HG03135 (cell line): ENCODE measurements around the gene CEPT1.
"Not testable (repeated sequence)": the region's sequence is repeated elsewhere in the genome, so short reads cannot be mapped to it uniquely, and the experiment has no call there.

Experiments
- ATAC-seq: cut with Tn5 transposase; IDR thresholded peaks from one replicate; pipeline ENCODE4 v1.9.1; 2021; ENCODE audit warnings: mild to moderate bottlenecking, moderate library complexity; ENCODE audit not compliant: unreplicated experiment

Gene CEPT1

DNA sequence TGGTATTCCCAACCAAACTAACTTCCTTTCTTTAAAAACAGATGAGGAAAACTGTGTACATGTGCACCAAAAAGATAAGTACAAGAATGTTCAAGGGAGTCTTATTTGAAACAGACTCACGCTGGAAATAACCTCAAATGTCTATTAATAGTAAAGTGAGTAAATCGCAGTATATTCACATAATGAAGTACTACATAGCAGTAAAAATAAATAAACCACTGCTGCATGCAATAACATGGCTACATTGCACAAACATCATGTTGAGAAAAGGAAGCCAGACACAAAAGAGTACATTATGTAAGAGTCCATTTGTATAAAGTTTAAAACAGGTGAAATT lies 65.7 kb downstream of the CEPT1 start:
- ATAC-seq = no peak

- no peak for ATAC-seq
Measured at GRCh38 chr1:111208921-111209320, 68.9 kb downstream of the CEPT1 start.

DNA sequence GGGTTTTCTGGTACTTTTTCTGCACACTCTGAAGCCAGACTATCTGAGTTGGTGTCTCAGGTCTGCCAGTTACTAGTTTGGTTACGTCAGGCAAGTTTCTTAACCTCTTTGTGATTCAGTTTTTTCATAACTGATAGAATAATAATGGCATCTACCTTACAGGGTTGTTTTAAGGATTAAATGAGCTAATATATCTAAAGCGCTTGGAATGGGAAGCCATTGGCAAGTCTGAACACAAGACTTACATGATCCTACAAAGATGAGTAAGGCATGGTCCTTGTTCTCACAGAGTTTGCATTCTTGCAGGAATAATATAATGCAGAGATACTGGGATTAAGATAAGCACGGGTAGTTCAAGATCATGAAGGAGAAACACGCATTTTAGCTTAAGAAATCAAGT lies 69.6 kb downstream of the CEPT1 start:
- no peak for ATAC-seq

DNA sequence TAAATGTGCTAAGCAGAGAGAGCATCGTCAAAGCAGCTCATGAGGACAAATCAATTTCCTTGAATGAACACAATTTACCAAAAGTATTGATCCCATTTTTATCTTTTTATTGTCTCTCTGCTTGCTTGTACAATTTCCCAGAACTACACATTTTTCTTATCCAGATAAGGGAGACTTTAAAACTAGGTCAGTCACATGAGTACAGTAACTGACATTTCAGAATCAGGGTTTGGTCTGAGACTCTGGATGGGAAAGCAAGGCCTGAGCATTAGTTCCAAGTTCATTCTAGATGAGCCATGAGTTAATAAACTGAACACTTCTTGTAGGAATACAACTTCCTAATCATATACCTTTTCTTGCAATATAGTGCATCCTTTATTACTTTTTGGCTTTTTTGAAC lies 71.9 kb downstream of the CEPT1 start:
- ATAC-seq = no peak

- ATAC-seq = no peak
Measured at GRCh38 chr1:111212634-111213335, 72.8 kb downstream of the CEPT1 start.

DNA sequence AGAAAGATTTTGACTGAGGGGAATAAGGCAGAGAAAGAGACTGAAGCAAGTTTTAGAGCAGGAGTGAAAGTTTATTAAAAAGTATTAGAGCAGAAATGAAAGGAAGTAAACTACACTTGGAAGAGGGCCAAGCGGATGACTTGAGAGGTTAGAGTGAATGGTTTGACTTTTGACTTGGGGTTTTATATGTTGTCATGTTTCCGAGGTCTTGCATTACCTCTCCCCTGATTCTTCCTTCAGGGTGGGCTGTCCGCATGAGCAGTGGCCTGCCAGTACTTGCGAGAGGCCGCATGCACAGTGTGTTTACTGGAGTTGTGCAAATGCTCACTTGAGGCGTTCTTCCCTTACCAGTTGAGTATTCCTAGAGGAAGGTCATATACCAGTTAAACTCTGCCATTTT lies 73.4 kb downstream of the CEPT1 start:
- no peak for ATAC-seq

- no peak for ATAC-seq
Measured at GRCh38 chr1:111214074-111214801, 74.2 kb downstream of the CEPT1 start.

GRCh38 chr1:111214884-111215283 lies 74.9 kb downstream of the CEPT1 start:
- no peak for ATAC-seq

- ATAC-seq = not testable (repeated sequence)
Measured at GRCh38 chr1:111215285-111215684, 75.3 kb downstream of the CEPT1 start.

- no peak for ATAC-seq
Measured at GRCh38 chr1:111216751-111217150, 76.7 kb downstream of the CEPT1 start.

DNA sequence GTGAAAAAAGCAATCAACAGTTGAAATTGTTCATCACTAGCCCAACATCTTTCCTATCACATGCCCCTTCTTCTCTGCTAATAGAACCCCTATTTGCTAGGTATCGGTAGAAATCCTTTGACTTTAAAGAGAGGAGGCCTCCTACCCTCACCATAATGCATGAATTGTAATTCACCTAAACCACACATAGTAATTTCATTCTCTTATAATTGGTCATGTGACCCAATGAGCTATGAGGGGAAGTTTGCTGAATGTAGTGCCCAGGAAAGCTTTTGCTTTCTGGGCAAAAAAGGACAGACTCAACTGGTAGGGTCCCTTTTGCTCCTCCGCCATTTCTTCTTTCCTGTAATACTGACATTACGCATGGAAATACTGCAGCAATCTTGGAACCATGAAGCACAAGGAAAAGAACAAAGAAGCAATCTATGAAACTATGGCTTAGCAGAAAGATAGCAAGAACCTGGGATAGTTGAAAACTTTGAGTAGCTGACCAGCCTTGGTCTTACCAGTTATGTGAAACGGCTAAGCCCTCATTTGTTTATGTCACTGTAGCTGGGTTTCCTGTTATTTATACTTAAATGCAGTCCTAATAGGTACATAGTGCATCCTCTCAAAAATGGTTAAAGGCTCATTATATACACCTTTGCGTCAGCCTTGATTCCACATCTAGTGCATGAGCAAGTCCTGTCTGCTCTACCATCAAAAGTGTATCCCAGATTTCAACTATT lies 77.3 kb downstream of the CEPT1 start:
- ATAC-seq = no peak

GRCh38 chr1:111218701-111219556 lies 78.9 kb downstream of the CEPT1 start:
- ATAC-seq = no peak

- peak; percentile 22 for ATAC-seq
Measured at GRCh38 chr1:111219557-111220286, 79.7 kb downstream of the CEPT1 start.

GRCh38 chr1:111220302-111220890 lies 80.4 kb downstream of the CEPT1 start:
- ATAC-seq = no peak

- no peak for ATAC-seq
Measured at GRCh38 chr1:111221276-111221632, 81.2 kb downstream of the CEPT1 start.

DNA sequence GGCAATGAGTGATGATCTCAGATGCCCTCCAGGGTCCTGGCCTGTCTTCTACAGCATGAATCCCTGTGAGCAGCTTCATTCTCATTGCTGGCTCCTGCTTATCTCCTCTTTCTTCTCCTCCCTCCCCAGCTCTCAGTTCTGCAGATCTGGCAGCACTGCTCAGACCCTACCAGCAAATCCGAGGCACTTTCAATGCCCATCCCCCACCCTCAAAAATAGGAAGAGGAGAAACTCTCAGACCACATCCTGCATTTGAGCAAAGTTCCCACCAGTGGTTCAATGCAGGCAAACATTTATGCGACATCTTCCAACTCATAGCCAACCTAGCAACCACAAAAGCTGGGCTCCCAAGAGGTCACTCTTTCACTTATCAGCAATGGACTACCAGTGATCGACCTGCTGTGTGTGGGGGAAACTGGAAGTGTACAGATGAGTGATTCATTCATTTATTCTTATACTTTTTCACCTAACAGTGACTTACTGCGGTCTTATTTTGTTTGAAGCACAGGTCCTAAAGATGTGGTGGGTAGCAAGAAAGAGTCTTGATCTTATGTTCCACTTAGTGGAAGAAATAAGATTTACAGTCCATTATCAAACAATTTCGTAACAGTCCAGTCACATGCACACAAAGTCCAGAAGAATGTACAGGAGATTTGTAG lies 81.7 kb downstream of the CEPT1 start:
- ATAC-seq = peak; percentile 55

DNA sequence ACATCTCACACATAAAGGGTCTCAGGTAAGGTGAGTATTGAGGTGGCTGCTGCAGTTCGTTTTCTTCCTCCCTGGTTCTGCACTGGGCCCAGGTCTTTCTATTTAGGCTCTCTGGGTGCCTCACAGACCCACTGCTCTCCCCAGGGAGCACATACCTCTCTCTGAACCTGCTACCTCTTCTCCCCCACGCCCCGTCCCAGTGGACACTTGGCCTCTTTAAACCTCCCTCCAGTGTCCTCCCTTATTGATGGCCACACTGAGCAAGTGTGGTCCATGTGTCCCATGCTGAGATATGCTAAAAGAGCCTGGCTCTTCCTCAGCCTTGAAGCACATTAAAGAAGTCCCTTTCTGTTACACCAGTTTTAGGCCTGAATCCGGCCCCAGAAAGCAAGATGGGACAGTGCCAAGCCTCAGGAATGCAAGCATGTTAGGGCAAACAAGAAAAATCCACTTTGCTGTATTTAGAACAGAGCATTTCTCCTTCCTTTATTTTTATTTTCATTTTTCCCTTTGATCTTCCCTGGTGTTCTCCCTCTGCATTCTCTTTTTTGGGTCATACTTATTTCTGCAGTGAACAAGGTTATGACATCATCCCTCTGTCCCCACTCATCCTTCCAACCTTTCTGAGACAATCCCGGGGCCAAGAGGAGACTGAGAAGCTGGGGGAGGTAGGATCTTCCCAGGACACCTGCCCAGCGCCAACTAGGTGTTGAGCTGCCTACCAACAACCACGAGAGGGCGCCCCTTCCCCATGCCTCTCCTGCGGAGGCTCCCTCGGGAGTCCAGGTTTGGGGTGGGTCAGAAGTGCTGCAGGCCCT lies 82.5 kb downstream of the CEPT1 start:
- ATAC-seq = no peak

DNA sequence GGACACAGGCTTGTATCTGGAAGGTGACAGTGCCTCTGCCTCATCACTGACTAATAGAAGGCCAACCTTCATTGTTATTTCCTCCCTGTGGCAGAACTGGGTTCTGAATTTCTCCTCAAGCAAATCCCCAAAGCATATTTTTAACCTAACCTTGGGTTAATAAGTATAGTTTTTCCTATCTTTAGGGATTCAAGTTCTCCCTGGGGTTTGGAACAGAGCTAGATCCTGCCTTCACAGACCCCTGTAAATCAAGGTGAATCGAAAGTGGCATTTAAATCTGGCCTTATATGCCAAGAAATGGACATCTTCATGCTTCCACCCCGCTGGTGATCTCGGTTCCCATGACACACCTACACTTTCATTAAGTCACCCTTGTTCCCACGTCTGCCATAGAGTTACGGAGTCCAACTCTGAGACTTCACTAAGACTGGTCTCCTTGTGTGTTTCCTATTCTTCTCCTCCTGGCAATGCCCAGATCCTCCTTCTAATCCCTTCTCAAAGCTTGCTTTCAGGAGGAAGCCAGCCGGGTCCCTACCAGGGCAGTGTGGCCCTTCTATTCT lies 83.2 kb downstream of the CEPT1 start:
- ATAC-seq = no peak
